GM21717 (cell line): ENCODE measurements around the gene PRSS12.
"Not testable (repeated sequence)": the region's sequence is repeated elsewhere in the genome, so short reads cannot be mapped to it uniquely, and the experiment has no call there.

ENCODE experiments used
- ATAC-seq: cut with Tn5 transposase; IDR thresholded peaks from one replicate; pipeline ENCODE4 v1.9.1; 2021; ENCODE audit warnings: mild to moderate bottlenecking, moderate library complexity; ENCODE audit not compliant: unreplicated experiment

Gene PRSS12

GRCh38 chr4:118280501-118281218, 72.1 kb downstream of the PRSS12 start:
- ATAC-seq: peak; percentile 29

GRCh38 chr4:118279920-118280432, 72.8 kb downstream of the PRSS12 start:
- ATAC-seq: no peak

GRCh38 chr4:118279328-118279727, 73.5 kb downstream of the PRSS12 start:
- ATAC-seq: no peak

GRCh38 chr4:118278473-118279274, 74.1 kb downstream of the PRSS12 start:
- peak; percentile 88 for ATAC-seq

GRCh38 chr4:118277243-118277642, 75.6 kb downstream of the PRSS12 start:
- no peak for ATAC-seq

- ATAC-seq: no peak
Observed at GRCh38 chr4:118276580-118276979, 76.2 kb downstream of the PRSS12 start.

GRCh38 chr4:118273642-118274041, 79.2 kb downstream of the PRSS12 start:
- no peak for ATAC-seq

- ATAC-seq: no peak
Observed at GRCh38 chr4:118271788-118272187, 81.0 kb downstream of the PRSS12 start.

- ATAC-seq: peak; percentile 45
Observed at GRCh38 chr4:118270492-118270891, 82.3 kb downstream of the PRSS12 start.

- ATAC-seq: no peak
Observed at GRCh38 chr4:118268780-118269179, 84.0 kb downstream of the PRSS12 start.

GRCh38 chr4:118266145-118266496, 86.7 kb downstream of the PRSS12 start:
- ATAC-seq: not testable (repeated sequence)

GRCh38 chr4:118265312-118266144, 87.3 kb downstream of the PRSS12 start:
- no peak for ATAC-seq

- no peak for ATAC-seq
Observed at GRCh38 chr4:118264096-118264495, 88.7 kb downstream of the PRSS12 start.

- no peak for ATAC-seq
Observed at GRCh38 chr4:118260309-118260708, 92.5 kb downstream of the PRSS12 start.

GRCh38 chr4:118259111-118259510, 93.7 kb downstream of the PRSS12 start:
- ATAC-seq: no peak

GRCh38 chr4:118254368-118254767, 98.4 kb downstream of the PRSS12 start:
- ATAC-seq: no peak

- no peak for ATAC-seq
Observed at GRCh38 chr4:118249890-118250289, 102.9 kb downstream of the PRSS12 start.

GRCh38 chr4:118237531-118237930, 115.3 kb downstream of the PRSS12 start:
- ATAC-seq: no peak

- ATAC-seq: no peak
Observed at GRCh38 chr4:118235566-118236120, 117.2 kb downstream of the PRSS12 start.
